NCI-H526 (cell line): ENCODE measurements around the gene MYOCD.
A peak's percentile ranks its signal among the peaks of the same experiment; 100 is the strongest.
"Not testable (repeated sequence)": the region's sequence is repeated elsewhere in the genome, so short reads cannot be mapped to it uniquely, and the experiment has no call there.

Experiments
- DNase-seq, 2 experiments: peaks; one replicate each; lab custom pipeline; 2025; lab: John Stamatoyannopoulos, UW

MYOCD gene, protein sequence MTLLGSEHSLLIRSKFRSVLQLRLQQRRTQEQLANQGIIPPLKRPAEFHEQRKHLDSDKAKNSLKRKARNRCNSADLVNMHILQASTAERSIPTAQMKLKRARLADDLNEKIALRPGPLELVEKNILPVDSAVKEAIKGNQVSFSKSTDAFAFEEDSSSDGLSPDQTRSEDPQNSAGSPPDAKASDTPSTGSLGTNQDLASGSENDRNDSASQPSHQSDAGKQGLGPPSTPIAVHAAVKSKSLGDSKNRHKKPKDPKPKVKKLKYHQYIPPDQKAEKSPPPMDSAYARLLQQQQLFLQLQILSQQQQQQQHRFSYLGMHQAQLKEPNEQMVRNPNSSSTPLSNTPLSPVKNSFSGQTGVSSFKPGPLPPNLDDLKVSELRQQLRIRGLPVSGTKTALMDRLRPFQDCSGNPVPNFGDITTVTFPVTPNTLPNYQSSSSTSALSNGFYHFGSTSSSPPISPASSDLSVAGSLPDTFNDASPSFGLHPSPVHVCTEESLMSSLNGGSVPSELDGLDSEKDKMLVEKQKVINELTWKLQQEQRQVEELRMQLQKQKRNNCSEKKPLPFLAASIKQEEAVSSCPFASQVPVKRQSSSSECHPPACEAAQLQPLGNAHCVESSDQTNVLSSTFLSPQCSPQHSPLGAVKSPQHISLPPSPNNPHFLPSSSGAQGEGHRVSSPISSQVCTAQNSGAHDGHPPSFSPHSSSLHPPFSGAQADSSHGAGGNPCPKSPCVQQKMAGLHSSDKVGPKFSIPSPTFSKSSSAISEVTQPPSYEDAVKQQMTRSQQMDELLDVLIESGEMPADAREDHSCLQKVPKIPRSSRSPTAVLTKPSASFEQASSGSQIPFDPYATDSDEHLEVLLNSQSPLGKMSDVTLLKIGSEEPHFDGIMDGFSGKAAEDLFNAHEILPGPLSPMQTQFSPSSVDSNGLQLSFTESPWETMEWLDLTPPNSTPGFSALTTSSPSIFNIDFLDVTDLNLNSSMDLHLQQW

DNA sequence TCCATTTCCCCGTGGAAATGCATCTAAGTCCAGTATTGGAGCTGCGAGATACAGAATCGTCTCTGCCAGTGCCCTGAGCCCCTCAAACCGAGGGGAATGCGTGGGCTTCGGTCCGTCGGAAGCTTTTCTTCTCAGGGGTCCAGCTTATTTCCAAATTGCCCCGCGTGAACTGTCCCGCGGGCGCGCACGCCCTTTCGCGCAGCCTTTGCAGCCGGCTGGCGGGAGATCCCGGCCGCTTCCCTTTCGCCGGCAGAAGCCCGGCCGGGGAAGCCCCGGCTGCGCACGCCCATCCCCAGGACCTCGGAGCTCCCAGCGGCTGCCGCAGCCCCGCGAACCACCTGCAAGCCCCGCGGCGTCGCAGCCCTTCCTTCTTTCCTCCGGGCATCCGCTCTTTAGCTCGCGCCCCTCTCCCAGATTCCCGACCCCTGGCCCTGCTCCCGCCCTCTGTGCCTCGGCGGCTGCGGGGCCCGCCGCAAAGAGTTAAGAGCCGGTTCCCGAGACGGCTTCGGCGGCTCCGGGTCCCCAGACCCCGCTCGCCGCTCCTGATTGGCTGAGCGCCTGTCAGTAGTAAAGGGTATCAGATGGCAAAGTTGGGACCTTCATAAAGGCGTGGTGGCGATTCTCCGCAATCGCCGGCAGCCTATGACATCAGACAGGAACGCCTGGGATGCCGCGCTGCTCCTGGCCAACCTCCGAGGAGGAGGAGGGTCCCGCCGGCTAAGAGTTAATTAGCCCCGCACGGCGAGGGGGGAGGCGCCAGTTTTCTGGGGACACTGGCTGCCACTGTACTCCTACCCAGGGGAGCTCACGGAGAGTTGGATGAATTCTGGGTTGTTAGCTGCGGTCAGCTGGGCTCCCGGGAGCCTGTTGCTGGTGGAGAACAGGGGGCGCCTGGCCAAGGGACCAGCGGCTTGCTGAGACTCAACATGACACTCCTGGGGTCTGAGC, at the start of gene MYOCD:
MYOCD (plus strand) TSS at position 628 of the 948 bp plus-strand sequence; CDS start at position 927, 299 bp downstream.
- peak in 1 of 2 experiments; percentile 9 for DNase-seq

DNA sequence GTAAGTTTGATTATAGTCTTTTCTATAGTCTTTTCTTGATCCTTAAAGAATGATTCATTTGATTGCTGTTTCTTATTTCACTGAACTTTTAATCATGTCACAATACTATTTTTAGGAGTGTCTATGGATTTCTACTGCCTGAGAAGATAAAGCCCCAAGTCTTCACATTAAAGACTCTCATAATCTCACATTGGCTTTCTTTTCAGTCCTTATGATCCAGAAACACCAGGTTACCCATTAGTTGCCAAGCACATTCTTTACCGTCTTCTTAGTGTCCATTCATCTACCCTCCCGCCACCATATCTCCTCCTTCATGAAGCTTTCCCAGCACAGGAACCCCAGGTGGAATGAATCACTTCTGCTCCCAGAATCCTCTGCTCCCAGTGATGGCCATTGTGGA, 49.5 kb upstream of the MYOCD start:
- no peak for DNase-seq

DNA sequence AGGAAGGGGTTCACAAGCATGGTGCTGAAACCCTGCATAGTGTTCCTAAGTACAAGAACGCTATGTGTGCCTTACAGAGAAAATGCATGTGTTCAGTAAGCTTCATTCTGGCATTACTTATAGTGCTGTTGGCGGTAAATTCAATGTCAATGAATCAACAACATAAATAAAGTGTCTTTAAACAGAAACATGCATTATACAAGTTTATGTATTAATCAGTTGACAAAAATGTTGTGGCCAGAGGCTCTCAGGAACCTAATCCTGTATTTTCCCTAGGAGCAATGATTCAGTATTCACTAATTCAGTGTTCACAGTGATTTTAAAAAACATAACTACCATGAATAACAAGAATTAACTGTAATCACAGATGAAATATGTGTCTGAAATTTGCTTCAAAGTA, 47.1 kb upstream of the MYOCD start:
- DNase-seq = no peak

DNA sequence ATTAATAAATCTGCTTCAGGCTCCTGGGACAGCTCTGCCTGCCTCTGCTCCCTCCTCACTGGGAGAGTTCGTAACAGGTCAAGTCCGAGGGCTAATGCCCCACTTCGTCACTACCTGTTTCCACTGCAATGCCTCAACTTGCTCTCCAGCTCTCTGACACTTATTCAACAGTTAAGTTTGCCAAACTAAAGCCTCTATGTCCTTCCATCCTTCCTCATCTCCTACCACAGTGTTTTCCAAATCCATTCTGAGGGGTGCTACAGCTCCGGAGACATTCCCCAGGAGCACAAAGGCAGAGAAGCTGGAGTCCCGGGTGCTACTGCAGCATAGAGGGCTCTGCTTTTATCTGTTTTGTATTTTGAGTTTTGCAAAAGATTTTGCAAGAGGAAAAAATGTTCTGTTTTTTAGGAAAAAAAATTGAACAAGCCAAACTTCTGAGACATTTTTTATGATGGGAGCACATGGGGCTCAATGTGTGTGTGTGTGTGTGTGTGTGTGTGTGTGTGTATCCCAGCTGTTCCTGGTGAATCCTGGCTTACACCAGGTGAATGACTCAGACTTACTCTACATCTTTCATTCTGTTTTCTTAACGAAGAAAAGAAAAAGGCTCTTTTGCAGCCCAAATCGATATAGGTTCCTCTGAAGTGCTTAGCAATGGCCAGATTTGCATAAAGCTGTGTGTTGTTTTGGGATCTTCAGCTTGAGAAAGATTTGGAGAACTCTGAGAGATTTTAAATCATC, 46.1 kb upstream of the MYOCD start:
- DNase-seq = no peak

DNA sequence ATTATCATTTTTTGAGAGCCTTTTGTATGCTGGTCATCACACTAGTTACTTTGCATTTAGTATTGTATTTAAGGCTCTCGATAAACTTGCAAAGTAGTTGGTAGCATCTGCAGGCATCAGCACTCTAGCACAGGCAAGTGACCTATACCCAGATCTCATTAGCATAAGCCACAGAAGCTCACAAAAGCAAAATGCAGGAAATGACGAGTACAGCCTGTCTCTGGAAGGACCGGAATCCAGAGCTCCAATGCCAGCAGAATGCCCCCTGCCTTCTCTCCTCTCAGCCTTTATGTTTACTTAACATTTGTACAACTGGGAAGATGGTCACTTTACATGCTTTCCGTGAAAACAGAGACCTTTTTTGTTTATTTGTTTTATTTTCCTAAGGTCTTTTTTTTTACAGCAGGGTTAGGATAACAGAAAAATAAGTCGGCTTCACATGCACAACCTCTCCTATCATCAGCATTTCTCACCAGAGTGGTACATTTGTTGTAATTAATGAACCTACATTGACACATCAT, 45.4 kb upstream of the MYOCD start:
- DNase-seq = no peak

DNA sequence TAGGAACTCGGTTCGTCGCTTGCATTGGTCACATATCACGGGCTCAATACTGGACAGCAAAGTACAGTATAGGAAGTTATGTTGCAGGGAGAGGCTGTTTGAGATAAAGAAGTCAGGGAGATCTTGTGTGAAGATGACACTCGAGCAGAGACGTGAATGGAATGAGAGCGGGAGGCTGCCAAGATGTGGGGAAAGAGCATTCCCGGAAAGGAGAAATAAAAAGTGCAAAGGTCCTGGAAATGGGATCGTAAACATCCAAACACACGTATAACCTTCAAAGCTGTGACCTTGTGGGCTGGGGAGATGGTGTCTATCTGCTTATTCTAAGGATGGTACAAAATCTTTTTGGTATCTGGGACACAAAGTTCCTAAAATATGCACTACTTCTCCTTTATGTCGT, 43.0 kb upstream of the MYOCD start:
- DNase-seq = no peak

DNA sequence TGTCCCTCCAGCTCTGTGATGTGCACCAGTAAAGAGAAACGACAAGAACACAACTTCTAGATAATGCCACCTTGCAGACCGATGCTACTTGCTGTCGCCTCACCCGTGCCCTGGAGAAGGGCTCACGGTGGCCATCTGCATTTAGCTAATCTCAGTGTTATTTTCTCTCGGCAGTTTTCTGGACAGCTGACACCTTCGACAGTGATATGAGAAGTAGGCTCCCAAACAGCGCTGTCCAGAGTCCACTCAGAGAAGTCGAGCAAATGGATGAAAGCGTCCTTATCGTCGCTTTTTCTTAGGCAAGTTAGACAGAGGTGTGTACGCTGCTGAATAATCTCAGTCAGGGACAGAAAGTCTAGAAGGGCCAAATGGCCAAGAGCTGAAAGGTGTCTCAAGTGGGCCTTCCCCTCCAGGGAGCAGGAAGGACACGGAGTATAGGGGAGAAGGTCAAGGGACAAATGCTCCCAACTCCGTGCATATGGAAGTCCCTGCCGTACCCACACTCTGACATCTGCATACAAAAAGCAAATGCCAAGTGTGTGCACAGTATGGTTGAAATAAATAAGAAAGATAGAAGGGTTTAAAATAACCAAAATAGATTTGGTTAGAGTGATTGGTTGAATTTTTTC, 42.4 kb upstream of the MYOCD start:
- DNase-seq = no peak

DNA sequence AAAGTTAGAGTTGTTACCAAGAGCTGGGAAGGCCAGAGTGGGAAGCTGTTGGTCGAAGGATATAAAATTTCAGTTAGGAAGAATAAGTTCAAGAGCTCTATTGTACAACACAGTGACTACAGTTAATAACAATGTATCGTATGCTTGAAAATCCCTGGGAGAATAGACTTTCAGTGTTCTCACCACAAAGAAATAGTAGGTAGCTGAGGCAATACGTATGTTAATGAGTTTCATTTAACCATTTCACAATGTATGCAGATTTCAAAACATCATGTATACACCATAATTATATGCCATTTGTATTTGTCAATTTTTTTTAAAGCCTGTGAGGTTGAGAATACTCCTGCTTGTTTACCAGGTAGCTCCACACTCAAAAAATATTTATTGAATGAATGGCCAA, 41.5 kb upstream of the MYOCD start:
- DNase-seq = no peak

DNA sequence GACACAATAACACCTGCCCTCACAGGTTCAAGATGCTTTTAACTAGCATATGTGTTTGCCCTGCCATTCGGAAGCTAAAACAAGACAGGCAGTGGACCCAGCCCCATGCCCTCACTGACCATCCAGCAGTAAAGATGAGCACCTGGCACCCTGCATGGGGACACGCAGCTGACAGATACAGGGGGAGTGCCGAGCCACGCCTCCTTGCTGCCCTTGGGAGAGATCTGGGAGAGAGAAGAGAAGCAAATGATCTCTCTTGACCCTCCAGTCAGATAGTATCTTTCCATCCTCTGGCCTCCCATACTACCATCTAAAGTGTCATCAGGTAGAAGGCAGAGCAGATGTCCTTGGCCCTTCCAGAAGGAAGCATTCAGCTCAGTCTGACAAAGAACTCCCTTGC, 40.6 kb upstream of the MYOCD start:
- no peak for DNase-seq

DNA sequence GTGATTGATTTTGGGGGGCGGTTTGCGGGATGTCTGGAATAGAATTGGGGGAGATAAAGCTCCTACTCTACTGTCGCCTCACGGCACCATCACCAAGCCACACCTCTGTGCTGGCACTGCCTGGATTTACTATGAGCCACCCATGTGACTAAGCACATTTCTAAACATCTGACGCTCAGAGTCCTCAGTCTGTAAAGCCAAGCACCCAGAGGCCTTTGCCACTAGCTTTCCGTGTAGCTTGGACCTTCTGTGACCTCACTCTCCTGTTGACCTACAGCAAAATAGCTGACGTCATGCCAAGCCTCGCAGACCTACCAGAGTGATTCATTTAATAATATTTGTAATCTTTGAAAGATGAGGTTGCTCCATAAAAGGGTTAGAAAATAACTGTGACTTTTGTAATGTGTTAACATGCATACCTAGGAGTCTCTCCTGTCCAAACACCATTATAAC, 38.5 kb upstream of the MYOCD start:
- no peak for DNase-seq

DNA sequence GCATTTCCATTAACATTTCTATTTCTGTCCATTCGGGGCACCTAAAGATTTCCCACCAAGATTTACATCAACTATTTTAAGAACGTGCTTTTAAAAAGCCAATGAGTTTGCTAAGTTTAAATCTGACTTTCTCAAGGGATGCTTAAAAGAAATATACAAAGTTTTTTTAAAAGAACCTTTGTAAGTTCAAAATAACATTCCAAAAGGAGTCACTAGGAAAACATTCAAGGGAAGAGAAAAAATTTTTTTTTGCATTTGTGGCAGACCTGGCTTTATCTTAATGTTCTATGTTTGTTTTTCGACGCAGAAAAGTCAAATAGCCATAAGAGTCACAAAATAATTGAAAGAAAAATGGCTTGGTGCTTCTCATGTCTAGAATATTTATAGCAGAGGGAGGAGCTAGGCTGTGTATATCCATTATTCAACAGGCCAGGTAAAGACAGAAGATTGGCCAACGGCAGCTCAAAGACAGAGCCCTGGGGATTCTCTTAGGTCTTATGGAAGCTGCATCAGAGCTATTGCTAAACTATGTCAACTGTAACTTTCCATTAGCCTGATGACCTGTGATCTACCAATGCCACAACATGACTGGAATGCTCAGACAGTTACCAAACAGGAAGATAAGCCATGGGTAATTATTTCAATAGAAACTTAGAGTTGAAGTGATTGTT, 37.8 kb upstream of the MYOCD start:
- no peak for DNase-seq

DNA sequence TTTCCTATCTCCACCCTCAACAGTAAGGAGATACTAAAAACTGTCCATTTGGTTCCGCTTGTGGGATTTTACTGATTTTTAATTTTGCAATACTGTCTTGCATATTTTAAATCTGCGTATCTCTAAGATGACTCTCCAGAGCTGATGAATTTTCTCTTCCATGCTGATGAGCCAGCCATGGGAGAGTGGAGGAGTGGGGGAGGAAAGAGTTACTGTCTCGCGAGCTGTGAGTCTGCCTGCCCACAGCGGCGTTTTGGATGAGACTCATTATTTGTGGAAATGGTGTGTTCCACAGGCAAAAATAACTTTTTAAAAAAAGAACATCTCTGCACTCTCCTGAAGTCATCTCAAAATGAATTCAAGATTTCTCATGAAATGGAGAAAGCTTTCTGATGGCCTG, 34.6 kb upstream of the MYOCD start:
- DNase-seq = no peak

DNA sequence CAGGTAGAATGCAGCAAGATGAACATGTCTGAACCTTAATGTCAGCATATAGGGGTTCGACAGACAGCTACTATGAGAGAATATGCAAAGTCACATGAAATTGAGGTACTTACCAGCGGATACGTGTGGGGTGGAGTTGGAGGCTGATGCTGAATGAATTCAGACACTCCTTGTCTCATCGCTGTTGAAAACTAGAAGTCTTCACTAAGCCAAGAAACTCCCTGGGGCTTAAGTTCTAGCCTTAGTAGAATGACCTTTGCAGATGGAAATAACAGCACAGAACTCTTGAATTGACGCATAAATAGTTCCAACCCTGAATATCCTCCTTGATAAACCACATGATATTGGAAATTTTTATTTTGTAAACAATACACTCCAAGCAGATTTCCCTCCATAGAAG, 32.9 kb upstream of the MYOCD start:
- DNase-seq = no peak

DNA sequence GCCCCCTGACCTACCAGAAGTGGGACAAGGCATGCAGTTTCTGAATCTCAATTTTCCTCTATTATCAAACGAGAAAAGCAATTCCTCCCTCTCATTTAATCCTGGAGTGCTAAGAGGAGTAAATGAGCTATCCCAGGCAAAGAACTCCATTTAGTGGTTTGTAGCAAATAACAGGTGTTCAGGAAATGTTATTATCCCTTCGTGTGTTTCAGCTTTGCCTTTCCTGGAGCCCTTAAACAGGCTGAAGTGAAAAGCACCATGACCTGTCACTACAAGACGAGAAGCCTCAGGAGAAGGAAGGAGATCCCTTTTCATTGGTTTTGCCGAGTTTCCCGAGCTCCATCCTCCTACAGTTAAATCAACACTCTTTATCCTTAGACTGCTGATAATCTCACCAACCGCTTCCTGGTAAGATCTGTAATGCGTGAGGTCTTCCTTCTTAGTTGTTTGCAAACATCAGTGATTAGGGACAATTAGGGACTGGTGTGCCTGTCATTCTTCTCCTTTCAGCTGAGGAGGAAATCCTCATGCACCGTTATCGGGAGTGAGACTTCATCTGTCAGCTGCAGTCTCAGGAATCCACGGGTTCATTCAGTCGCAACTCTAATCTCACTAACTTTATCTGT, 30.8 kb upstream of the MYOCD start:
- DNase-seq = no peak

DNA sequence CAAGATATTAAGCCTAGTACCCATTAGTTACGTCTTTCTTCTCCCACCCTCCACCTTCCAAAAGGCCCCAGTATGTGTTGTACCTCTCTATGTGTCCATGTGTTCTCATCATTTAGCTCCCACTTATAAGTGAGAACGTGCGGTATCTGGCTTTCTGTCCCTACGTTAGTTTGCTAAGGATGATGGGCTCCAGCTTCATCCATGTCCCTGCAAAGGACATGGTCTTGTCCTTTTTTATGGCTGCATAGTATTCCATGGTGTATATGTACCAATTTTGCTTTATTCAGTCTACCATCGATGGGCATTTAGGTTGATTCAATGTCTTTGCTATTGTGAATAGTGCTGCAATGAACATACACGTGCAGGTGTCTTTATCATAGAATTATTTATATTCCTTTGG, 29.7 kb upstream of the MYOCD start:
- DNase-seq = not testable (repeated sequence)

DNA sequence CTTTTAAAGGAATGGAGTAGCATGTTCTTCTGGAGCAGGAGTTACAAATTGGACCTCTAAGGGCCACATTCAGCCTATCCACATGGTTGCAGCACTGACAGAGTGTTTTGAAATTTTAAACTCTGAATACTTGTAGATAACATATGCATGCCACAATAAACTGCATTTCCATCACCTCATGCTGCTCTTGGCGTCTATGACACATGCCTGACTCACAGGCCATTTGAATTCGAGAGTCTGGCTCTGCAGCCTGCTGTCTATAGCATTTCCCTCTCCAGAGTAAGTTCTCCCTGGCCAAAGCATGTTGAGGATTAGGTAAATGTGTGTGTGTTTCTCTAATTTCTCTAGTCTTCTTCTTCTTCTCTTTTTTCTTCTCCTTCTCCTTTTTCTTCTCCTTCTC, 28.7 kb upstream of the MYOCD start:
- DNase-seq = no peak

DNA sequence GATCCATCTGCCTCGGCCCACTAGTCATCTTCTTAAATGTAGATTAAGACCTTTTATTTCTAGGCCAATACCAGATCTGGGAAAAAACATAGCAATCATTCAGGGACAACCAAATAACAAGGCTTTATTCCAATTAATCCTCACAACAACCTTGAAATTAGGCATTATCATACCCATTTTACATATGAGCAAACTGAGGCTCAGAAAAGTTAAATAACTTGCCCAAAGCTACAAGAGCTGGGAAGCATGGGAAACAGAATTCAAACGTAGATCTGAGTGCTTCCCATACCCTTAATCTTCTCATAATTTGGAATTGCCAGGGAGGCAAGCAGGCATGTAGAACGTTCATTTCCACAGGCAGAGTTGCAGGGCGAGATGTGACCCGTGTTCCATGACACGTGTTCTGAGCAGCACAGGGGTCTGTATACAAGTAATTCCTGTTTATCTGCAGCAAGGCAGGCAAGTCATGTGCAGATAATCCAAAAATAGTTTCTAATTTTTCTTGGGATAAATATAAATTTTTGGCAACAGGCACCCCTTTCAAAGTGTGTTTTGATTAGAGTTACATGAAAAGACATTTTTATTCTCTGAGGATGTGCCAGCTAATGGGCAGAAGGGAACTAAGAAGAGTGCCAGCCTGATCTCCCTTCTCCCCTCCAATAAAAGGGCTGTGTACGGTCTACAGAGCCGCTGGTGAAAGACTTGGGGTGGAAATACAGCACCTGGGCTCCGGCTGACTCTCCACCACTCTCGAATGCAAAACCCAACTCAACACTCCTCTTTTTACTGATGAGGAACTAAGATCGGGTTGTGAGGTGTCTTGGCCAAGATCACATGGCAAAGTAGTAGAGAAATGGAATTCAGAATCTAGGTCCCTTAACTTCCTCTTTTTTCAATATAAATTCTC, 27.7 kb upstream of the MYOCD start:
- no peak for DNase-seq

DNA sequence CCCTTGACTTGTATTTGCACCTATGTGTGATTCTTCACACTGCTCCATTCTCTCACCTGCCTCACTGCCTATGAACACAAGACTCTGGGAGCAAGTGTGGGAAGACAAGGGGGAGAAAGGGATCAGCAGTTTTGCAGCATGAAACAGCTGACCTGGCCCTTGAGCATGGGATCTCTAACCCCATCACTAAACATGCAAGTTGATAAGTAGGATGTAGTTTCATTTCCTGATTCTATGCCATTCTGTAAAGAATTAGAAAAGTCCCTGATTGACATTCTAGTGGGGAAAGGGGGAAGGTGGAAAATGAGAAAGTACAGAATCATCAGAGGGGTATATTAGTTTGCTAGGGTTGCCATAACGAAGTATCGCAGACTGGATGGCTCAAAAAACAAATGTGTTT, 25.3 kb upstream of the MYOCD start:
- DNase-seq = no peak
